HepG2 (cell line): ENCODE data around the gene DNALI1. TPM values are rescaled to one million over a fixed set of nuclear protein-coding genes. Genes with fewer than 3 reads are reported as not detected.

Experiments
- HNF4A ChIP-seq: sonication (generic); formaldehyde crosslinking; IDR thresholded peaks from 2 replicates; pipeline ENCODE4 v1.4.0; 2020; ENCODE audit warnings: missing genetic modification reagents
- IRF2 ChIP-seq: IDR thresholded peaks from 2 replicates; pipeline ENCODE4 v1.6.1; 2018; ENCODE audit warnings: missing genetic modification reagents, missing compliant biosample characterization
- NFIB ChIP-seq: sonication (generic); formaldehyde crosslinking; IDR thresholded peaks from 2 replicates; pipeline ENCODE4 v1.9.0; 2021; ENCODE audit warnings: missing genetic modification reagents, mild to moderate bottlenecking, borderline replicate concordance
- NPAS2 ChIP-seq: sonication (generic); formaldehyde crosslinking; IDR thresholded peaks from 2 replicates; pipeline ENCODE4 v1.8.0; 2022; ENCODE audit warnings: mild to moderate bottlenecking, missing genetic modification reagents, borderline replicate concordance
- SATB2 ChIP-seq: sonication (generic); formaldehyde crosslinking; IDR thresholded peaks from 2 replicates; pipeline ENCODE4 v1.5.0; 2020; ENCODE audit warnings: missing genetic modification reagents
- TEAD2 ChIP-seq: sonication (generic); formaldehyde crosslinking; IDR thresholded peaks from 2 replicates; pipeline ENCODE4 v1.9.0; 2021; ENCODE audit warnings: missing genetic modification reagents
- ZNF207 ChIP-seq: fragments of 450-650 bp; IDR thresholded peaks from 2 replicates; pipeline ENCODE4 v1.6.1; 2016; ENCODE audit warnings: antibody characterized with exemption, borderline replicate concordance
- ZNF232 ChIP-seq: sonication (generic); formaldehyde crosslinking; IDR thresholded peaks from 2 replicates; pipeline ENCODE4 v1.4.0; 2020; ENCODE audit warnings: missing genetic modification reagents, borderline replicate concordance
- ZNF276 ChIP-seq: sonication (generic); formaldehyde crosslinking; IDR thresholded peaks from 2 replicates; pipeline ENCODE4 v1.4.0; 2020; ENCODE audit warnings: mild to moderate bottlenecking, low read depth, missing genetic modification reagents
- ZNF331 ChIP-seq: sonication (generic); formaldehyde crosslinking; IDR thresholded peaks from 2 replicates; pipeline ENCODE4 v1.4.0; 2020; ENCODE audit warnings: missing genetic modification reagents
- ZNF589 ChIP-seq: sonication (generic); formaldehyde crosslinking; conservative IDR thresholded peaks from 2 replicates; pipeline ENCODE4 v1.8.0; 2022; ENCODE audit warnings: mild to moderate bottlenecking, moderate library complexity, missing genetic modification reagents
- ZNF644 ChIP-seq: IDR thresholded peaks from 2 replicates; pipeline ENCODE4 v1.6.1; 2016; ENCODE audit warnings: low read depth
- ZNF768 ChIP-seq: sonication (generic); formaldehyde crosslinking; IDR thresholded peaks from 2 replicates; pipeline ENCODE4 v1.4.0; 2020; ENCODE audit warnings: missing genetic modification reagents
- polyA plus RNA-seq, 8 experiments: library from polyadenylated mRNA; depleted of rRNA in 3 of 8; stranded (reverse) in 7 of 8; unstranded in 1 of 8; fragments of >200 nt; fragmentation: Illumina TruSeq in 4 of 8; extraction: Trizol in 4 of 8; gene quantifications; 2 replicates each; pipeline versions ENCODE4 v1.2.1 to v1.2.3, GENCODE V29; 2011 to 2016; ENCODE audit warnings: low read depth in 4 of 8, missing spikeins in 1 of 8, mixed read lengths in 1 of 8; ENCODE audit not compliant: insufficient read depth in 1 of 8
- total RNA-seq, 5 experiments: library from RNA; depleted of rRNA; stranded (reverse); fragments of >200 nt; fragmentation: Illumina TruSeq; extraction: Trizol; gene quantifications; 2 replicates each; pipeline ENCODE4 v1.2.3, GENCODE V29; 2016; ENCODE audit warnings: low read depth in 1 of 5
- TF ChIP-seq, protein P1 (sequence below): sonication (generic); formaldehyde crosslinking; IDR thresholded peaks from 2 replicates; pipeline ENCODE4 v1.9.0; 2022; ENCODE audit warnings: missing genetic modification reagents, mild to moderate bottlenecking, borderline replicate concordance
- TF ChIP-seq, protein P2 (sequence below): sonication (generic); formaldehyde crosslinking; IDR thresholded peaks from 2 replicates; pipeline ENCODE4 v1.4.0; 2020; ENCODE audit warnings: missing genetic modification reagents, borderline replicate concordance

DNALI1 gene
- total and polyA plus RNA-seq, 2 of the 13 experiments (the other 11 are each of a cell fraction or from before 2014, with no cell fraction given): 0.42 to 0.70 TPM

DNA sequence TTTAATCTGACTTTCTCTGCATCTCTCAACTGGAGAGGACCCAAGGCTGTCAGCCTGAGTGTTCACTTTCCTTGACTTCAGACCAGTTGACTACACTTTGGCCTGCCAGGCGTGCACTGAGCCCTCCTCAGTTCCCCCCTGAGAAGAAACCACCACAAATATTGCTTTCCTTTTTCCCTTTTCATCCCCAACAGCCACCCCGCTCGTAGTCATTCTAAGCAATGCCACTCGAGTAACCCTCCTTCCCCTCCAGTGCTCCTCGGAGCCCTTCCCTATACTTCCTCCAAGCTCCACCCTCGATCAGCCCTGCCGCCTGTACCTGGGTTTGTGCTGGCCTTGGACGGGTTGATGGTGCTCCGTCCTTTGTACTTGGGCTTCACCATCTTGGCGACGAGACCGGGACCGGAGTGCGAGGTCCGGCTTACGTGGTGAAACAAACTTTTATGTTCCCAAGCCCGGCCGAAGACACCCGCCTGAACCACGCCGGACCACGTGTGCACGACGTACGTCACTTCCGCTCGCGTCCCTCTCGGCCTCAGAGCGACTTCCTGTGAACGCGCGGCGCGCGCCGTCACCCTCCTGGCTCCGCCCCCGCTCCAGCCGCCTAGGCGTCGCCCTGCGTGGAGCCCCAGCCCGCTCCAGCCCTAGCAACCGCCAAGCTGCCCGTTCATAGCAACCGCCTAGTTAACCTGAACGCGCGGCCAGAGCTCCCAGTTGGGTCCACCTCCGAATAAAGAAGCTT is 38.9 kb downstream of the DNALI1 start, which contains the start of gene GNL2 (continued):
- TF ChIP-seq, protein P1, sequence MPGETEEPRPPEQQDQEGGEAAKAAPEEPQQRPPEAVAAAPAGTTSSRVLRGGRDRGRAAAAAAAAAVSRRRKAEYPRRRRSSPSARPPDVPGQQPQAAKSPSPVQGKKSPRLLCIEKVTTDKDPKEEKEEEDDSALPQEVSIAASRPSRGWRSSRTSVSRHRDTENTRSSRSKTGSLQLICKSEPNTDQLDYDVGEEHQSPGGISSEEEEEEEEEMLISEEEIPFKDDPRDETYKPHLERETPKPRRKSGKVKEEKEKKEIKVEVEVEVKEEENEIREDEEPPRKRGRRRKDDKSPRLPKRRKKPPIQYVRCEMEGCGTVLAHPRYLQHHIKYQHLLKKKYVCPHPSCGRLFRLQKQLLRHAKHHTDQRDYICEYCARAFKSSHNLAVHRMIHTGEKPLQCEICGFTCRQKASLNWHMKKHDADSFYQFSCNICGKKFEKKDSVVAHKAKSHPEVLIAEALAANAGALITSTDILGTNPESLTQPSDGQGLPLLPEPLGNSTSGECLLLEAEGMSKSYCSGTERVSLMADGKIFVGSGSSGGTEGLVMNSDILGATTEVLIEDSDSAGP (CRISPR knock-in tag): peak; percentile 83; the same call in 1 of the 2 replicates
- TF ChIP-seq NPAS2 (CRISPR knock-in tag) (no peak), ZNF232 (CRISPR knock-in tag) (0 out of 2 replicates have a peak, but pooled peaks have one; percentile 12), HNF4A (no peak), ZNF276 (0 out of 2 replicates have a peak, but pooled peaks have one; percentile 66), ZNF589 (CRISPR knock-in tag) (no peak), ZNF207 (no peak), IRF2 (CRISPR knock-in tag) (peak; percentile 49; the same call in 1 of the 2 replicates), TEAD2 (CRISPR knock-in tag) (no peak), ZNF768 (CRISPR knock-in tag) (peak; percentile 46; the same call in 1 of the 2 replicates), ZNF644 (CRISPR knock-in tag) (no peak), SATB2 (CRISPR knock-in tag) (no peak), NFIB (CRISPR knock-in tag) (no peak), ZNF331 (CRISPR knock-in tag) (0 out of 2 replicates have a peak, but pooled peaks have one; percentile 41)
- TF ChIP-seq, protein P2, sequence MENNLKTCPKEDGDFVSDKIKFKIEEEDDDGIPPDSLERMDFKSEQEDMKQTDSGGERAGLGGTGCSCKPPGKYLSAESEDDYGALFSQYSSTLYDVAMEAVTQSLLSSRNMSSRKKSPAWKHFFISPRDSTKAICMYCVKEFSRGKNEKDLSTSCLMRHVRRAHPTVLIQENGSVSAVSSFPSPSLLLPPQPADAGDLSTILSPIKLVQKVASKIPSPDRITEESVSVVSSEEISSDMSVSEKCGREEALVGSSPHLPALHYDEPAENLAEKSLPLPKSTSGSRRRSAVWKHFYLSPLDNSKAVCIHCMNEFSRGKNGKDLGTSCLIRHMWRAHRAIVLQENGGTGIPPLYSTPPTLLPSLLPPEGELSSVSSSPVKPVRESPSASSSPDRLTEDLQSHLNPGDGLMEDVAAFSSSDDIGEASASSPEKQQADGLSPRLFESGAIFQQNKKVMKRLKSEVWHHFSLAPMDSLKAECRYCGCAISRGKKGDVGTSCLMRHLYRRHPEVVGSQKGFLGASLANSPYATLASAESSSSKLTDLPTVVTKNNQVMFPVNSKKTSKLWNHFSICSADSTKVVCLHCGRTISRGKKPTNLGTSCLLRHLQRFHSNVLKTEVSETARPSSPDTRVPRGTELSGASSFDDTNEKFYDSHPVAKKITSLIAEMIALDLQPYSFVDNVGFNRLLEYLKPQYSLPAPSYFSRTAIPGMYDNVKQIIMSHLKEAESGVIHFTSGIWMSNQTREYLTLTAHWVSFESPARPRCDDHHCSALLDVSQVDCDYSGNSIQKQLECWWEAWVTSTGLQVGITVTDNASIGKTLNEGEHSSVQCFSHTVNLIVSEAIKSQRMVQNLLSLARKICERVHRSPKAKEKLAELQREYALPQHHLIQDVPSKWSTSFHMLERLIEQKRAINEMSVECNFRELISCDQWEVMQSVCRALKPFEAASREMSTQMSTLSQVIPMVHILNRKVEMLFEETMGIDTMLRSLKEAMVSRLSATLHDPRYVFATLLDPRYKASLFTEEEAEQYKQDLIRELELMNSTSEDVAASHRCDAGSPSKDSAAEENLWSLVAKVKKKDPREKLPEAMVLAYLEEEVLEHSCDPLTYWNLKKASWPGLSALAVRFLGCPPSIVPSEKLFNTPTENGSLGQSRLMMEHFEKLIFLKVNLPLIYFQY (CRISPR knock-in tag): no peak
